MM.1S (cell line): ENCODE data around the gene TP53AIP1.

Experiments used
- DNase-seq: peaks from one replicate; pipeline ENCODE4 v3.0.0-alpha.2; 2015
- H2AFZ ChIP-seq: fragments of 300-600 bp; sonication (generic); 2 replicates; pipeline ENCODE4 v1.6.0; 2016; ENCODE audit warnings: antibody characterized with exemption, low read length
- H3F3A ChIP-seq: fragments of 300-600 bp; sonication (generic); 2 replicates; pipeline ENCODE4 v1.6.1; 2016; ENCODE audit warnings: mild to moderate bottlenecking, antibody characterized with exemption, low read length, moderate library complexity, mixed read lengths; ENCODE audit not compliant: insufficient read depth
- H3K27ac ChIP-seq: fragments of 300-600 bp; sonication (generic); 2 replicates; pipeline ENCODE4 v1.5.1; 2016; ENCODE audit warnings: mild to moderate bottlenecking, low read length
- H3K27me3 ChIP-seq: fragments of 300-600 bp; sonication (generic); replicated peaks from 2 replicates; pipeline ENCODE4 v1.6.0; 2016; ENCODE audit warnings: low read length; ENCODE audit not compliant: insufficient read depth
- H3K36me3 ChIP-seq: fragments of 300-600 bp; sonication (generic); replicated peaks from 2 replicates; pipeline ENCODE4 v1.6.1; 2016; ENCODE audit warnings: mild to moderate bottlenecking, low read length, mixed read lengths; ENCODE audit not compliant: insufficient read depth
- H3K4me1 ChIP-seq: fragments of 300-600 bp; sonication (generic); 2 replicates; pipeline ENCODE4 v1.6.1; 2016; ENCODE audit warnings: low read length, mixed read lengths
- H3K4me2 ChIP-seq: fragments of 300-600 bp; sonication (generic); 2 replicates; pipeline ENCODE4 v1.6.0; 2016; ENCODE audit warnings: low read depth, low read length
- H3K4me3 ChIP-seq: fragments of 300-600 bp; sonication (generic); 2 replicates; pipeline ENCODE4 v1.5.1; 2016; ENCODE audit warnings: low read length, mixed read lengths
- H3K79me2 ChIP-seq: fragments of 300-600 bp; sonication (generic); 2 replicates; pipeline ENCODE4 v1.6.1; 2016; ENCODE audit warnings: mixed run types, low read length, mixed read lengths
- H3K9ac ChIP-seq: fragments of 300-600 bp; sonication (generic); 2 replicates; pipeline ENCODE4 v1.6.1; 2016; ENCODE audit warnings: low read length, mixed read lengths
- H3K9me2 ChIP-seq: fragments of 300-600 bp; sonication (generic); replicated peaks from 2 replicates; pipeline ENCODE4 v1.6.1; 2016; ENCODE audit warnings: mild to moderate bottlenecking, low read length, mixed read lengths; ENCODE audit not compliant: insufficient read depth
- H3K9me3 ChIP-seq: fragments of 300-600 bp; sonication (generic); replicated peaks from 2 replicates; pipeline ENCODE4 v1.6.1; 2016; ENCODE audit warnings: mild to moderate bottlenecking, low read length, mixed read lengths; ENCODE audit not compliant: insufficient read depth
- H4K20me1 ChIP-seq: fragments of 300-600 bp; sonication (generic); 2 replicates; pipeline ENCODE4 v1.6.1; 2016; ENCODE audit warnings: mild to moderate bottlenecking, low read length, moderate library complexity, mixed read lengths; ENCODE audit not compliant: insufficient read depth
- CTCF ChIP-seq: fragments of 300-600 bp; sonication (generic); IDR thresholded peaks from 2 replicates; pipeline ENCODE4 v1.5.1; 2016; ENCODE audit warnings: antibody characterized with exemption, low read length, mixed read lengths
- EZH2 ChIP-seq: fragments of 300-600 bp; sonication (generic); optimal IDR thresholded peaks from 2 replicates; pipeline ENCODE3; 2017; ENCODE audit warnings: low read depth, mild to moderate bottlenecking, antibody characterized with exemption, low read length, mixed read lengths
- EZH2phosphoT487 ChIP-seq: fragments of 300-600 bp; sonication (generic); IDR thresholded peaks from 2 replicates; pipeline ENCODE4 v1.6.1; 2018; ENCODE audit warnings: antibody characterized with exemption, low read length

TP53AIP1 gene

GRCh38 chr11:128924510-128925249 lies 18.0 kb downstream of the TP53AIP1 start:
- H4K20me1 ChIP-seq: no peaks in the 10 kb centered on the region
- H3K4me3 ChIP-seq: no peak overlapping the region
- peaks cover 4% of the 10 kb centered on the region for H3F3A ChIP-seq
- H3K9ac ChIP-seq: no peak overlapping the region
- H3K27me3 ChIP-seq: no peaks in the 10 kb centered on the region
- no peak overlapping the region for H3K27ac ChIP-seq
- H3K9me3 ChIP-seq: no peaks in the 10 kb centered on the region
- no peaks in the 10 kb centered on the region for H3K79me2 ChIP-seq
- no peaks in the 10 kb centered on the region for H3K36me3 ChIP-seq
- H3K4me1 ChIP-seq: peaks cover 17% of the 10 kb centered on the region
- H3K9me2 ChIP-seq: no peaks in the 10 kb centered on the region
- H2AFZ ChIP-seq: no peak overlapping the region
- no peak for TF ChIP-seq EZH2
- TF ChIP-seq CTCF: no peak
- TF ChIP-seq EZH2phosphoT487: no peak
- DNase-seq: no peak
- H3K4me2 ChIP-seq: no peak overlapping the region

- Histone ChIP-seq H3K27ac (no peak overlapping the region), H3K9ac (no peak overlapping the region), H3K4me3 (no peak overlapping the region), H2AFZ (no peak overlapping the region), H3K27me3 (no peaks in the 10 kb centered on the region), H3K4me1 (peaks cover 16% of the 10 kb centered on the region), H4K20me1 (no peaks in the 10 kb centered on the region), H3K4me2 (no peak overlapping the region), H3K9me2 (no peaks in the 10 kb centered on the region), H3F3A (peaks cover 4% of the 10 kb centered on the region), H3K79me2 (no peaks in the 10 kb centered on the region), H3K36me3 (no peaks in the 10 kb centered on the region), H3K9me3 (no peaks in the 10 kb centered on the region)
- DNase-seq: no peak
- TF ChIP-seq EZH2phosphoT487 (no peak), EZH2 (no peak), CTCF (no peak)
Observed at GRCh38 chr11:128924104-128924503, 18.6 kb downstream of the TP53AIP1 start.

GRCh38 chr11:128921793-128922192 lies 20.9 kb downstream of the TP53AIP1 start:
- Histone ChIP-seq H2AFZ (no peak overlapping the region), H3K27ac (no peak overlapping the region), H3K9me3 (no peaks in the 10 kb centered on the region), H3K4me3 (no peak overlapping the region), H4K20me1 (no peaks in the 10 kb centered on the region), H3K9ac (no peak overlapping the region), H3K4me1 (peaks cover 7% of the 10 kb centered on the region; the same call in 1 of the 2 replicates), H3K36me3 (no peaks in the 10 kb centered on the region), H3F3A (no peaks in the 10 kb centered on the region), H3K79me2 (no peaks in the 10 kb centered on the region), H3K9me2 (no peaks in the 10 kb centered on the region), H3K27me3 (no peaks in the 10 kb centered on the region), H3K4me2 (no peak overlapping the region)
- DNase-seq: no peak
- TF ChIP-seq EZH2: no peak
- no peak for TF ChIP-seq CTCF
- TF ChIP-seq EZH2phosphoT487: no peak
